K562 (cell line): ENCODE results near the gene SIGMAR1. TPM values are rescaled to one million over a fixed set of nuclear protein-coding genes. Genes with fewer than 3 reads are reported as not detected.

Experiments
- BCL6 ChIP-seq: fragments of 250-450 bp; sonication (Bioruptor Pico); IDR thresholded peaks from 2 replicates; pipeline ENCODE4 v1.4.0; 2020
- CEBPG ChIP-seq, 3 experiments: fragments of 200-800 bp in 1 of 3; sonication (Bioruptor generic) in 1 of 3; sonication (generic) in 1 of 3; formaldehyde crosslinking in 1 of 3; IDR thresholded peaks in 2 of 3; conservative IDR thresholded peaks in 1 of 3; 2 replicates each; pipeline versions ENCODE4 v1.6.1 to v1.8.0; 2016 to 2022; ENCODE audit warnings: missing compliant biosample characterization in 2 of 3, missing genetic modification characterization in 2 of 3, mild to moderate bottlenecking in 1 of 3, missing genetic modification reagents in 1 of 3
- CUX1 ChIP-seq: fragments of 200-800 bp; sonication (Bioruptor generic); IDR thresholded peaks from 2 replicates; pipeline ENCODE4 v1.6.1; 2016; ENCODE audit warnings: missing genetic modification characterization, missing compliant biosample characterization
- MAFK ChIP-seq: IDR thresholded peaks from 2 replicates; pipeline ENCODE4 v1.6.1; 2011; ENCODE audit warnings: low read length, improper control_type of control experiment
- MAZ ChIP-seq, 2 experiments: fragments of 450-650 bp in 1 of 2; sonication (generic) in 1 of 2; formaldehyde crosslinking; IDR thresholded peaks in 1 of 2; conservative IDR thresholded peaks in 1 of 2; 2 replicates each; pipeline versions ENCODE4 v1.4.0 to v1.5.0; 2020; ENCODE audit warnings: mild to moderate bottlenecking in 1 of 2, missing genetic modification reagents in 1 of 2
- MGA ChIP-seq: fragments of 450-650 bp; IDR thresholded peaks from 2 replicates; pipeline ENCODE4 v1.6.1; 2016; ENCODE audit warnings: mild to moderate bottlenecking, moderate library complexity
- POLR2A ChIP-seq: fragments of 450-650 bp; conservative IDR thresholded peaks from 2 replicates; pipeline ENCODE4 v1.6.1; 2016
- RBFOX2 ChIP-seq: fragments of 200-400 bp; formaldehyde crosslinking; IDR thresholded peaks from 2 replicates; pipeline ENCODE4 v1.6.1; 2017; ENCODE audit warnings: low read depth, mild to moderate bottlenecking, low read length, moderate library complexity
- ZNF436 ChIP-seq: fragments of 250-450, 450-650 bp; sonication (Bioruptor Pico); formaldehyde crosslinking; IDR thresholded peaks from 2 replicates; pipeline ENCODE4 v1.7.0; 2020; ENCODE audit warnings: mild to moderate bottlenecking
- polyA plus RNA-seq, 8 experiments: library from polyadenylated mRNA; depleted of rRNA in 4 of 8; stranded (reverse) in 5 of 8; unstranded in 3 of 8; fragments of >200 nt; fragmentation: Nextera tagmentation in 2 of 8; fragmentation: Illumina TruSeq in 1 of 8; extraction: Ambion mirVana in 2 of 8; extraction: Trizol in 1 of 8; gene quantifications; 2 replicates each; pipeline versions ENCODE4 v1.2.1 to v1.2.3, GENCODE V29; 2011 to 2014; ENCODE audit warnings: inconsistent platforms in 1 of 8, missing spikeins in 1 of 8
- total RNA-seq, 7 experiments: library from RNA; depleted of rRNA in 6 of 7; stranded (reverse); fragments of >200 nt in 6 of 7; fragmentation: Illumina TruSeq in 2 of 7; extraction: Trizol in 2 of 7; gene quantifications; 2 replicates each; pipeline versions ENCODE4 v1.2.1 to v1.2.3, GENCODE V29; 2011 to 2021; ENCODE audit warnings: low replicate concordance in 1 of 7

The SIGMAR1 gene
- total and polyA plus RNA-seq, 9 of the 15 experiments (the other 6 are each of a cell fraction or from before 2014, with no cell fraction given) = 6.9 to 80.0 (median 35.2) TPM

DNA sequence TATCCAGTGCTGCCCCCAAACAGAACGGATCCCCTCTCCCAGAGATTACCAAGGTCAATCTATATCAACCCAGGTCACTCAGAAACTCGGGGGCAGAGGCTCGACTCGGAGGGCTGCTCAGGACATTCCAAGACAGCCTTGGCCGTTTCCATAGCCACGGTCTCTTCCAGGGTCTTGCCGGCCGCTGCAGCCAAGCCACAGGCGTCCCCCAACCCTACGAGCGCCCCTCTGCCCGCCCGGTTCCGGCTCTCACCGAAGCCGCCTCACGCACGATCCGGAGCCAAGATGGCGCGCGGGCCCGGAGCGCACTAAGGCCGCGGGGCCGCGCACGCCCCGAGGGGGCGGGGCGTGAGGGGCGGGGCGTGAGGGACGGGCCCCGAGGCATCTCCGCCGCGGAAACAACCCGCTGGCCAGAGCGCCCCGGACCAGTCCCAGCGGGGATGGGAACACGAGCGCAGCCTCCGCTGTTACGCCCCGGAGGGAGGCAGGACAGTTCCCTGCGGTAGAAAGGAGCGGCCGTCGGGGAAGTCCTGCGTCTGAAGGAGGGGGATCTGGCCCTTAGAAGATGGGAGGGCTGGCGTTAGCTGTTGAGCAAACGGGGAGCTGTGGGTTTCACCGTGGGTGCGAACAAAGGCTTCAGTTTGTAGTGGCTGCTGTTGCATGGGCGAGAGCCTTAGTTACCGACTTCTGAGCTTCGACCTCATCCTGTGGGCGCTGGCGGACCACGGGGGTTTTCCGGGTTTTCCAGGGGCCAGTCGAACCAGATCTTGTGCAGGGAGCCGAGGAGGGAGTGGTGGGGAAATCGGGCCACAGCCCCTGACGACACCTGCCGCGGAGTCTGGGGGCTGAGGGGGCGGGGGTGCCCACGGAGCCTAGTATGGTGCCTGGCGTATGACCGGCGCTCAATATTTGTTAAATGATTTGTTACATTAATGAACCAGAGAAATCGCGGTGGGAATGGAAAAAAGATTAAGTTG lies 25.5 kb downstream of the SIGMAR1 start, which contains the start of gene RPP25L (continued):
- 0 out of 2 replicates have a peak, but pooled peaks have one; percentile 15 for TF ChIP-seq MGA
- TF ChIP-seq BCL6 (CRISPR knock-in tag) = no peak
- TF ChIP-seq RBFOX2 = peak; percentile 91
- TF ChIP-seq CUX1 (CRISPR knock-in tag) = no peak
- TF ChIP-seq MAZ (CRISPR knock-in tag; conservative IDR thresholded peaks at IDR 0.05 in 1 of 2, IDR thresholded peaks at IDR 0.05 in 1 of 2) = peak; percentile 68 to 69; a peak in 3 of 4 replicates
- no peak for TF ChIP-seq ZNF436 (CRISPR knock-in tag)
- TF ChIP-seq CEBPG (CRISPR knock-in tag; IDR thresholded peaks at IDR 0.05) = no peak
- no peak for TF ChIP-seq CEBPG (tag; conservative IDR thresholded peaks at IDR 0.05 in 1 of 2, IDR thresholded peaks at IDR 0.05 in 1 of 2)
- peak; percentile 87 for TF ChIP-seq POLR2A
- no peak for TF ChIP-seq MAFK
